Kidney epithelial cell (primary cell): ENCODE results near the gene TOMM7. TPM values are rescaled to one million over a fixed set of nuclear protein-coding genes. Genes with fewer than 3 reads are reported as not detected.
"Not testable (repeated sequence)": the region's sequence is repeated elsewhere in the genome, so short reads cannot be mapped to it uniquely, and the experiment has no call there.

Source experiments
- DNase-seq: peaks from one replicate; pipeline ENCODE4 v3.0.0-alpha.2; 2010; ENCODE audit warnings: low read depth
- H3K27me3 ChIP-seq: 2 replicates; pipeline ENCODE4 v1.6.0; 2011; ENCODE audit warnings: low read length; ENCODE audit not compliant: control insufficient read depth, insufficient read depth
- H3K36me3 ChIP-seq: 2 replicates; pipeline ENCODE4 v1.5.1; 2011; ENCODE audit warnings: low read length; ENCODE audit not compliant: control insufficient read depth, insufficient read depth
- H3K4me3 ChIP-seq: 2 replicates; pipeline ENCODE4 v1.5.1; 2011; ENCODE audit warnings: low read depth, mild to moderate bottlenecking, control low read depth, low read length
- total RNA-seq: library from RNA; depleted of rRNA; stranded (reverse); fragments of >200 nt; gene quantifications from 2 replicates; pipeline ENCODE4 v1.2.3, GENCODE V29; 2015
- TF ChIP-seq, protein P1 (sequence below): IDR thresholded peaks from 2 replicates; pipeline ENCODE4 v1.5.1; 2011; ENCODE audit warnings: mild to moderate bottlenecking, moderate library complexity, low read length, control low read depth, inconsistent platforms; ENCODE audit not compliant: insufficient read depth, poor library complexity, severe bottlenecking

Gene TOMM7
- total RNA-seq, 1 donor from 2014 or later: 90.5 TPM

DNA sequence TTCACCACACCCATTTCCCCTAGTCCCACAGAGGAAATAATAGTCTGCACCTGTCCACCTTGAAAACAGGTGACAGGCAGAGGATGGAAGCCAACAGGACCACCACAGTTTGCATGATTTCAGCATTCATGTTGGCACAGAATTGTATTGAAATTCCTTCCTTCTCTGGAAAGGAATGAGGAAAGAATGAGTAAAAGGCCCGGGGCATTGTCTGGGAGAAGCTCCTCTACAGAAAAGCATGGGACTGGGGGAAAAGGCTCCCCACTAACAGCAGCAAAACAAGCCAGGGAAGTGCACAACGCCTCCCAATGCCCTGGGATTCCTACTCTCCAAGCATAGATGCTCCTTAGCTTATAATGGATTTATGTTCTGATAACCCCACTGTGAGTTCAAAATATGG, 28.5 kb upstream of the TOMM7 start:
- DNase-seq: no peak
- no peak overlapping the region for H3K4me3 ChIP-seq
- H3K36me3 ChIP-seq: no peaks in the 10 kb centered on the region
- TF ChIP-seq, protein P1, sequence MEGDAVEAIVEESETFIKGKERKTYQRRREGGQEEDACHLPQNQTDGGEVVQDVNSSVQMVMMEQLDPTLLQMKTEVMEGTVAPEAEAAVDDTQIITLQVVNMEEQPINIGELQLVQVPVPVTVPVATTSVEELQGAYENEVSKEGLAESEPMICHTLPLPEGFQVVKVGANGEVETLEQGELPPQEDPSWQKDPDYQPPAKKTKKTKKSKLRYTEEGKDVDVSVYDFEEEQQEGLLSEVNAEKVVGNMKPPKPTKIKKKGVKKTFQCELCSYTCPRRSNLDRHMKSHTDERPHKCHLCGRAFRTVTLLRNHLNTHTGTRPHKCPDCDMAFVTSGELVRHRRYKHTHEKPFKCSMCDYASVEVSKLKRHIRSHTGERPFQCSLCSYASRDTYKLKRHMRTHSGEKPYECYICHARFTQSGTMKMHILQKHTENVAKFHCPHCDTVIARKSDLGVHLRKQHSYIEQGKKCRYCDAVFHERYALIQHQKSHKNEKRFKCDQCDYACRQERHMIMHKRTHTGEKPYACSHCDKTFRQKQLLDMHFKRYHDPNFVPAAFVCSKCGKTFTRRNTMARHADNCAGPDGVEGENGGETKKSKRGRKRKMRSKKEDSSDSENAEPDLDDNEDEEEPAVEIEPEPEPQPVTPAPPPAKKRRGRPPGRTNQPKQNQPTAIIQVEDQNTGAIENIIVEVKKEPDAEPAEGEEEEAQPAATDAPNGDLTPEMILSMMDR: no peak
- H3K27me3 ChIP-seq: no peaks in the 10 kb centered on the region

DNA sequence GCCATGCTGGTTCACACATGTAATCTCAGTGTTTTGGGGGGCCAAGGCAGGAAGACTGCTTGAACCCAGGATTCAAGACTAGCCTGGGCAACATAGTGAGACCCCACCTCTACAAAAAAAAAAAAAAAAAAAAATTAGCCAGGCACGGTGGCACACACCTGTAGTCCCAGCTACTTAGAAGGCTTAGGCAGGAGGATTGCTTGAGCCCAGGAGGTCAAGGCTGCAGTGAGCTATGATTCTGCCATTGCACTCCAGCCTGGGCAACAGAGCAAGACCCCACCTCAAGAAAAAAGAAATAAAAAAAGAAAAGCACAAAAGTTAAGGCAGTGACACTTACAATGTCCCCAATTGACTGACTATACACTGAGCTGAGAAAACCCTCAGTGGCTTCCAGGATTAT, 27.7 kb upstream of the TOMM7 start:
- H3K27me3 ChIP-seq, DNase-seq, H3K36me3 ChIP-seq, H3K4me3 ChIP-seq: not testable (repeated sequence)

DNA sequence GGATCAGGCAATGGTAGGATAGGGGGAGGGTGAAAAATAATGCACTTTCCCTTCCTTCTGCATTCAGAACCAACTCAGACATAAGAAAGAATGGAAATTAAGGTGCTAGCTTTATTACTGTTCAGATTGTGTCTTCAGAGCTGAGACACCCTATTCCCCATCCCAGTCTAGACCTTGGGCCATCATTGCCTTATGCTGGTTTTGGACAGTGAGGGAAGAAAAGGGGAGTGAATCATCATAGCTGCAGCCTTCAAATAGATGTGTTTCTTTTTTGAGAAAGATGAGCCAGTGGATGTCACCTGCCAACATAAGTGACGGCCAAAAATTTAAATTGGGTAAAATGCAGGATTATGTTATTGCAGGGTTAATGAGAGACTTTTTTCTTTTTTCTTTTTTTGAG, 27.0 kb upstream of the TOMM7 start:
- DNase-seq: no peak

DNA sequence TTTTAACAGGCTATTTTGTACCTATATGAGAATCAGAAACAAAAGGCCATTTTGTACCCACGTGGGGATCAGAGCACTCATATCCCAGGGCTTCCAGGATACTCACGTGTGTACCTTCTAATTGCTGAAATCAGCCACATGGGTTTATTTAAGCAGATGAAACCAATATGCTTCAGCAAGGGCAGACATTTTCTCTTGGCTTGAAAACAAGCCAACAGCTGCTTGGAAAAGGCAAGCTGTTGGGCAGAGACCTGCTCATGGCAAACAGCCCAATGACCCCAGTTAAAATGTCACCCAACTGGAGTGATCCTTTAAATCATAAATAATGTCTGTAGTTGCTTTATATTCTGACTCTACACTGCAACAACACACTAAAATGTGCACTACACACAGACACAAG, 26.5 kb upstream of the TOMM7 start:
- Histone ChIP-seq H3K4me3 (no peak overlapping the region), H3K36me3 (no peaks in the 10 kb centered on the region), H3K27me3 (no peaks in the 10 kb centered on the region)
- no peak for DNase-seq
- TF ChIP-seq, protein P1: no peak

More for the DNA sequence above, 27.0 kb upstream of the TOMM7 start:
- no peaks in the 10 kb centered on the region for H3K36me3 ChIP-seq
- H3K27me3 ChIP-seq: no peaks in the 10 kb centered on the region
- no peak overlapping the region for H3K4me3 ChIP-seq
- TF ChIP-seq, protein P1: no peak

DNA sequence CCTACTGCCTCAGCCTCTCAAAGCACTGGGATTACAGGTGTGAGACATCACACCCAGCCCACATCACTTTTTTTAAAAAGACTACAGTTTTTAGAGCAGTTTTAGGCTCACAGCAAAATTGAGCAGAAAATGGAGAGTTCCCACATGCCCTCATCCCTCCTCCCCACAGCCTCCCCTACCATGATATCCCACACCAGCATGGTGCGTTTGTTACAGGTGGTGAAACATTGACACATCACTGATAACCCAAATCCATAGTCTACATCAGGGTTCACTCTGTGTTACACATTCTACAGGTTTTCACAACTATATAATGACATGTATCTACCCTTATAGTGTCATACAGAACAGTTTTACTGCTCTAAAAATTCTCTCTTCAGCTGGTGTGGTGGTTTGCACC, 24.3 kb upstream of the TOMM7 start:
- DNase-seq: no peak
- H3K4me3 ChIP-seq: no peak overlapping the region
- TF ChIP-seq, protein P1: no peak
- H3K27me3 ChIP-seq: no peaks in the 10 kb centered on the region
- no peaks in the 10 kb centered on the region for H3K36me3 ChIP-seq

DNA sequence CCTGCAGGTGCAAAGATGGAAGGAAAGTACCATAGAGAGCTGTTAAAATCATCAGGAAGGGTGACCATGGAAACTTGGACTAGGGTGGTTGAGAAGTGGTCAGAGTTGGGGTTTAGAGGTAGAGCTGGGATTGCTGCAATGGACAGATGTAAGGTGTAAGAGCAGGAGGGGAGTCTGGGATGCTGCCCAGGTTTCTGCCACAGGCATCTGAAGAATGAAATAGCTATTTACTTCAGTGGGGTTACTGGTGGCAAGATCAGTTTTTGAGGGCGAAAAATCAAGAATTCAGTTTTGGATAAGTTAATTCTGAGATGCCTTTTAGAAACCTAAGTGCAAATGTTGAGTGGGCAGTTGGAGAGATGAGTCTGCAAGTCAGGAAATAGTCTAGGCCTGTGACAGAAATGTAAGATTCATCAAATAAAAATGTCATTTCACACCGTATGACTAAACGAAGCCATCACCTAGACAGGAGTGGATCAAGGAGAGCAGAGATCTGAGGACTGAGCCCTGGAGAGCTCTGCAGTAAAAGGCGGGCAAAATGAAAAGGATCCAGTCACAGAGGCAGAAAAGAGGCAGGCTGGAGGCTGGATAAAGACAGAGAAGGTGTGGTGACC, 22.7 kb upstream of the TOMM7 start:
- DNase-seq: no peak
- TF ChIP-seq, protein P1: no peak
- H3K4me3 ChIP-seq: no peak overlapping the region
- H3K36me3 ChIP-seq: no peaks in the 10 kb centered on the region
- no peaks in the 10 kb centered on the region for H3K27me3 ChIP-seq
